GM12878 (cell line): Measurements from ENCODE around the gene POLA1.

Experiments used
- EZH2 ChIP-seq: IDR thresholded peaks from 2 replicates; pipeline ENCODE4 v1.6.1; 2012; ENCODE audit warnings: low read depth, mild to moderate bottlenecking, control low read depth, inconsistent platforms, low read length, borderline replicate concordance; ENCODE audit not compliant: control insufficient read depth
- POLR2AphosphoS5 ChIP-seq: IDR thresholded peaks from 2 replicates; pipeline ENCODE4 v1.6.1; 2011; ENCODE audit warnings: mild to moderate bottlenecking, low read length, inconsistent platforms

- TF ChIP-seq POLR2AphosphoS5 (no peak), EZH2 (no peak)
These were observed 193.2 kb downstream of the POLA1 start for GRCh38 chrX:24886916-24887315.
